Body of pancreas (tissue), 4 donors: ENCODE results near the gene CCNY.

Source experiments
- POLR2A ChIP-seq, 3 donors: fragments of 450-650 bp; IDR thresholded peaks; one replicate each; pipeline ENCODE4 v1.6.1; 2016; ENCODE audit warnings: antibody characterized with exemption in 3 of 3, mild to moderate bottlenecking in 2 of 3
- TF ChIP-seq, protein P1 (sequence below), 7 experiments: fragments of 450-650 bp in 4 of 7; fragments of 200-600 bp in 3 of 7; sonication (generic) in 3 of 7; IDR thresholded peaks; one replicate each; pipeline ENCODE4 v1.5.1; 2016 to 2019; ENCODE audit warnings: antibody characterized with exemption in 7 of 7

DNA sequence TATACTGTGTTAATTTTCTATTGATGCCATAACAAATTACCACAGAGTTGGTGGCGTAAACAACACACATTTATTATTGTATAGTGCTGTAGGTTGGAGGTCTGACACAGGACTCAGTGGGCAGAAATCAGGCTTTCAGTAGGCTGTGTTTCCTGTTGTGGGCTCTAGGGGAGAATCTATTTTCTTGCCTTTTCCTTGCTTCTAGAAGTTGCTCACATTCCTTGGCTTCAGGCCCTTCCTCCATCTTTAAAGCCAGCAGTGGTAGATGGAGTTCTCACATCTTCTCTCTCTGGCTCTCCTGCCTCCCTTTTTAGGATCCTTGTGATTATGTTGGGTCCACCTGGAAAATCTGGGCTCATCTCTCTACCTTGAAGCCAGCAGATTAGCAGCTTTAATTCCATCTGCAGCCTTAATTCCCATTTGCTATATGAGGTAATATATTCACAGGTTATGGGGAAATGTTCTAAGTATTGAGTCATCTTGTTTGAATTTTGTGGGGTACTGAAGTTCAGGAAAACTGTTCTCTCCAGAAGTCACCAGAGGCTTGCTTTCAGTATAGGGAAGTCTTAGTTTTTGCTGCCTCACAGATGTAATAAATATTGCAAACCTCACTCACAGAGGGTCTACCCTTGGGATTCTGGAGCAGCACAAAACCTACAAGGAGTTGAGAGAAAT, 38.9 kb downstream of the CCNY start:
- TF ChIP-seq, protein P1, sequence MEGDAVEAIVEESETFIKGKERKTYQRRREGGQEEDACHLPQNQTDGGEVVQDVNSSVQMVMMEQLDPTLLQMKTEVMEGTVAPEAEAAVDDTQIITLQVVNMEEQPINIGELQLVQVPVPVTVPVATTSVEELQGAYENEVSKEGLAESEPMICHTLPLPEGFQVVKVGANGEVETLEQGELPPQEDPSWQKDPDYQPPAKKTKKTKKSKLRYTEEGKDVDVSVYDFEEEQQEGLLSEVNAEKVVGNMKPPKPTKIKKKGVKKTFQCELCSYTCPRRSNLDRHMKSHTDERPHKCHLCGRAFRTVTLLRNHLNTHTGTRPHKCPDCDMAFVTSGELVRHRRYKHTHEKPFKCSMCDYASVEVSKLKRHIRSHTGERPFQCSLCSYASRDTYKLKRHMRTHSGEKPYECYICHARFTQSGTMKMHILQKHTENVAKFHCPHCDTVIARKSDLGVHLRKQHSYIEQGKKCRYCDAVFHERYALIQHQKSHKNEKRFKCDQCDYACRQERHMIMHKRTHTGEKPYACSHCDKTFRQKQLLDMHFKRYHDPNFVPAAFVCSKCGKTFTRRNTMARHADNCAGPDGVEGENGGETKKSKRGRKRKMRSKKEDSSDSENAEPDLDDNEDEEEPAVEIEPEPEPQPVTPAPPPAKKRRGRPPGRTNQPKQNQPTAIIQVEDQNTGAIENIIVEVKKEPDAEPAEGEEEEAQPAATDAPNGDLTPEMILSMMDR (IDR thresholded peaks at IDR 0.05): no peak
- TF ChIP-seq POLR2A (IDR thresholded peaks at IDR 0.05): no peak
